ENCODE results near the gene ASXL1.

Gene ASXL1

GRCh38 chr20:32479012-32479411, 120.9 kb downstream of the ASXL1 start:
- H3K4me2 ChIP-seq = no peak overlapping the region

DNA sequence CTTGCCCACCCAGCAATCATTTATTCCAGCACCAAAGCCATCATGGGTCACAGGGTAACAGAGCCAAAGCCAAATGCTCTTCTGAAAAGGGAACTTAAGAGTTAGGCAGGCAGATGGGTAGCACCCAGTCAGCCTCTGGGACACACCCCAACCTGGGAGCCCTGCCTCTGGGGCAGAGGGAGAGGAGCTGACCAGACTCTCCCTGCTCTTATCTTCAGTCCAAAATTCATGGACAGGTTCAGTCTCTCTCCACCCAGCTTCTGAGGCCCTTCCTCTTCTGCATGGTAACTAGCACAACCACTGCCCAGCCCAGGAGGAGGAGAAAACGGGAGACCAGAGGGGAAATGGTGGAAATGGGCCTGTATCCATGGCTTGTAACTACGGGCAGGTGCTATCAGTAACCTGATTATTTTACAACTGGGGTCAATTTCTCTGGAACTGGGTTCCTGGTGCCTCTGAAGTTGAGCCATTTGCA, 121.6 kb downstream of the ASXL1 start:
- TF ChIP-seq CTCF (conservative IDR thresholded peaks at IDR 0.05; ENCODE audit: low read depth, low read length) = no peak
- H3K4me1 ChIP-seq (ENCODE audit: low read depth, poor library complexity, severe bottlenecking) = no peaks in the 10 kb centered on the region
- H3K9ac ChIP-seq = no peak overlapping the region
- no peaks in the 10 kb centered on the region for H4K20me1 ChIP-seq (ENCODE audit: insufficient read depth)
- no peaks in the 10 kb centered on the region for H3K36me3 ChIP-seq (ENCODE audit: insufficient read depth)
- H3K4me2 ChIP-seq = no peak overlapping the region
- no peak overlapping the region for H3K27ac ChIP-seq
- no peak overlapping the region for H3K4me3 ChIP-seq (IDR thresholded peaks at IDR 0.05; ENCODE audit: insufficient read depth, low read depth, low read length)
- H2AFZ ChIP-seq (ENCODE audit: low read depth) = no peak overlapping the region
- no peaks in the 10 kb centered on the region; the same call in 1 of the 2 replicates for H3K79me2 ChIP-seq (ENCODE audit: insufficient read depth, low read depth)
- H3K27me3 ChIP-seq (ENCODE audit: insufficient read depth, low read depth) = no peaks in the 10 kb centered on the region

More at GRCh38 chr20:32479012-32479411, 120.9 kb downstream of the ASXL1 start:
- H3K4me3 ChIP-seq (IDR thresholded peaks at IDR 0.05; ENCODE audit: insufficient read depth, low read depth, low read length) = no peak overlapping the region
- H3K27ac ChIP-seq = no peak overlapping the region
- no peaks in the 10 kb centered on the region for H3K36me3 ChIP-seq (ENCODE audit: insufficient read depth)
- no peaks in the 10 kb centered on the region; the same call in 1 of the 2 replicates for H3K79me2 ChIP-seq (ENCODE audit: insufficient read depth, low read depth)
- no peaks in the 10 kb centered on the region for H3K27me3 ChIP-seq (ENCODE audit: insufficient read depth, low read depth)
- no peak overlapping the region for H2AFZ ChIP-seq (ENCODE audit: low read depth)
- TF ChIP-seq CTCF (conservative IDR thresholded peaks at IDR 0.05; ENCODE audit: low read depth, low read length) = no peak
- H3K4me1 ChIP-seq (ENCODE audit: low read depth, poor library complexity, severe bottlenecking) = no peaks in the 10 kb centered on the region
- no peaks in the 10 kb centered on the region for H4K20me1 ChIP-seq (ENCODE audit: insufficient read depth)
- no peak overlapping the region for H3K9ac ChIP-seq

DNA sequence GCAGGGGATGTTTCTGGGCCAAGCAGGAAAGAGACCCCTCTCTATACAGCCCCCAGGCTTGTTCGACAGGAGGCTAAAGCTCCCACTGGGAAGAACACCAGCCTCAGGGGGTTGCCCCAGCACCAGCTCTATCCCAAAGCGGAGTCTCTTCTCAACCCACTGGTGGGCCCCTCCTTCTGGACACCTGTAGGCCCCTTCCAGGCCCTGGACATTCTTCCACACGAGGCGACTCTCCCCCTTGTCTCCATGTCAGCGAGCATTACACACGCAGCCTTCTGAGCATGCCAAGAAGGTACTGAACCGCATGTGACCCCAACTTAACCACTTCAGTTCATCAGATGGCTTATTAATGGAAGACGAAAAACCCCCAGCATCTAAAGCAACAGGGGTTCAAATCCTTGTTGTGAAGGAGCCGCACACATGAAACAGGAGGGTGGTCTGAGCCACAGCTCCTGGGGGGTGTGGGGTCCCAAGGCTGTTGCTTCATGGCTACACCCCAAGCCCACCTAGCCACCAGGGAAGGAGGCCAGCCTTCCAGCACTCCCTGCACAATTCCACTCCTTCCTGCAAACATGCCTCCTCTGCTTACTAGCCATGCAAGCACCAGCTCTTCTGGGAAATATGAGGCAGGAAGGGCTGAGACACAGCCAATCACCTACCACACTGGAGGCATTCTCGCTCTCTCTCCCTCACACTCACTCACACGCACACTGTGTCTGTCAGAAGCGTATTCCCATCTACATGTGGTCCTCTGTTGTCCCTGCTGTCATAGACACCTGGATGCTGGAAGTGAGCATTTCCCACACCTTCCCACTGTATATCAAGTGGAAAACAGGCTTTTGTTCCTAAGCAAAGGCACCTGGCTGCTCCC, 122.5 kb downstream of the ASXL1 start:
- Histone ChIP-seq H3K36me3 (ENCODE audit: insufficient read depth) (no peaks in the 10 kb centered on the region), H3K9ac (no peak overlapping the region), H3K27ac (no peak overlapping the region), H3K4me3 (IDR thresholded peaks at IDR 0.05; ENCODE audit: insufficient read depth, low read depth, low read length) (no peak overlapping the region), H3K4me1 (ENCODE audit: low read depth, poor library complexity, severe bottlenecking) (peaks cover 4% of the 10 kb centered on the region), H3K4me2 (no peak overlapping the region), H3K79me2 (ENCODE audit: insufficient read depth, low read depth) (no peaks in the 10 kb centered on the region; the same call in 1 of the 2 replicates), H3K27me3 (ENCODE audit: insufficient read depth, low read depth) (no peaks in the 10 kb centered on the region), H2AFZ (ENCODE audit: low read depth) (no peak overlapping the region), H4K20me1 (ENCODE audit: insufficient read depth) (no peaks in the 10 kb centered on the region)
- TF ChIP-seq CTCF (conservative IDR thresholded peaks at IDR 0.05; ENCODE audit: low read depth, low read length) = no peak

DNA sequence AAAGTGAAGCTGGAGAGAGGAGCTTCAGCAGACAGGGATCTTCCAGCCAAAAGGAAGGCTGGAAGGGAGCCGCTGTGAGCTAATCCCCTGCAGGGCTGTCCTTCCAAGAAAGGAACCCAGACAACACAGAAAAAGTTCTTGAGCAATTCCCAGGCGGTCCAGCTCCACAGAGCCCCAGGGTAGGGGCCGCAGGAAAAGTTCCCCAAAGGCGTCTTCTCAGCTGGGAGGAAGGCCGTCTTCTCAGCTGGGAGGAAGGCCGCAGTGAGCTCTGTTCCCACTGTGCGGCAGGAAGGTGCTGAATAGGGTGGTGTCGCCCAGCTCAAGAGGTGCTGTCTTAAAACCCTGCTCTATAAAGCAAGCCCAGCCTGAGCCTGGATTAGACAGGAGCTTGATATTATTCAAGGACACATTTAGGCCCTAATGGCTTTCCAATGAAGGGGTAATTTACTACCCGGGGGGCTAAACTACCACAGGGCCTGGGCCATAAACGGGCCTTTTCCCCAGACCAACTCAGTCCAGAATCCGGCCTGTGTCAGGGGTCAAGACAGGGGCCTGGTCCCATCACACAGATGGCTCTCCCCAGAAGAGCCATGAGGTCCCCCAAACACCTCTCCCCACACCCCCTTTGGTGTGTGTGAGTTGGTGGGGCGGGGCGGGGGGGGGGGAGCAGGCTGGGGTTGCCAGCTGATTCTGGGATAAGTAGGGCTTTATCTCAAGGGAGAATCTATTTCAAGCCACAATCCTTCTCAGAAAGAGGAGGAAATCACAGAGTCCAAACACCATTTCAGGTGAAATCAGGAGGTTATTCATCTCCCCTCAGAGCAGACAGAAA, 123.4 kb downstream of the ASXL1 start:
- no peak overlapping the region for H2AFZ ChIP-seq (ENCODE audit: low read depth)

More for the DNA sequence above, 123.4 kb downstream of the ASXL1 start:
- H3K36me3 ChIP-seq (ENCODE audit: insufficient read depth) = no peaks in the 10 kb centered on the region
- no peaks in the 10 kb centered on the region for H3K27me3 ChIP-seq (ENCODE audit: insufficient read depth, low read depth)
- no peak overlapping the region for H3K4me3 ChIP-seq (IDR thresholded peaks at IDR 0.05; ENCODE audit: insufficient read depth, low read depth, low read length)
- peaks cover 13% of the 10 kb centered on the region for H3K4me1 ChIP-seq (ENCODE audit: low read depth, poor library complexity, severe bottlenecking)
- no peak overlapping the region for H3K27ac ChIP-seq
- TF ChIP-seq CTCF (conservative IDR thresholded peaks at IDR 0.05; ENCODE audit: low read depth, low read length) = no peak
- no peaks in the 10 kb centered on the region; the same call in 1 of the 2 replicates for H3K79me2 ChIP-seq (ENCODE audit: insufficient read depth, low read depth)
- H3K4me2 ChIP-seq = no peak overlapping the region; the same call in 1 of the 2 replicates
- no peaks in the 10 kb centered on the region for H4K20me1 ChIP-seq (ENCODE audit: insufficient read depth)
- H3K9ac ChIP-seq = no peak overlapping the region
